Measurements from ENCODE around the gene CFAP92.

Gene CFAP92, protein sequence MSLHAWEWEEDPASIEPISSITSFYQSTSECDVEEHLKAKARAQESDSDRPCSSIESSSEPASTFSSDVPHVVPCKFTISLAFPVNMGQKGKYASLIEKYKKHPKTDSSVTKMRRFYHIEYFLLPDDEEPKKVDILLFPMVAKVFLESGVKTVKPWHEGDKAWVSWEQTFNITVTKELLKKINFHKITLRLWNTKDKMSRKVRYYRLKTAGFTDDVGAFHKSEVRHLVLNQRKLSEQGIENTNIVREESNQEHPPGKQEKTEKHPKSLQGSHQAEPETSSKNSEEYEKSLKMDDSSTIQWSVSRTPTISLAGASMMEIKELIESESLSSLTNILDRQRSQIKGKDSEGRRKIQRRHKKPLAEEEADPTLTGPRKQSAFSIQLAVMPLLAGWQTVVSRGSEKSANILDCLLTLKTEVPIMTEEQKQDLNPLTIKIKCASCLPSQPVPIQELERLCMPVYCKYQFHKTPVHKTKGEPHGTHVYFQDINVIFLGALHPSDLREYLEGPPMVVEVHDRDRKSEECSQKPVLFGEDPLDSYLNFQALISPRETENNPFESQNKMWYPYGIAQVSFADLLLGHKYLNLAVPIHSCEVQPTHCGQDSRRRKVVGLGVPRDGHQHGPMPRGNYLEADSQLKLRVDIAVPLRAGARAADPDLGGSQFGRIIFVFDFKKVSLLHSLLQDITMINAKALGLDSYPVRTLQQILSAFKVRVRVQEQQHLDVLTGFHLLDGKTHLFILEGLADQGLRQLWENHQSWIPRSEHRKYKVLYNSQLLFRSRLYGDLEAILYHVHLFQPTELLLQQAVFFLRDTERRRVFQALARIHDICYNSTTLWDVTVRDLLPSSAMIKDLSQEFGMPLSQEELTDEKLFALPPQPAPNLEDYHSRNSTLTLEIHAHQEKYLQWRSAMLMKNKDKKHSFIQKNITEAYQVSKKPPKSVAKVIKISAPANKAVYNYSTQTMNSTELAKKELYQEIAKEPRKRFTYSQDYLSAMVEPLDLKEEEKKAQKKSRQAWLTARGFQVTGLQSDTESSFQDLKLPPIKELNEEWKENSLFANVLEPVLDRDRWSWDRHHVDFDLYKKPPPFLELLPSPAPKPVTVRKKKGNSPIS

DNA sequence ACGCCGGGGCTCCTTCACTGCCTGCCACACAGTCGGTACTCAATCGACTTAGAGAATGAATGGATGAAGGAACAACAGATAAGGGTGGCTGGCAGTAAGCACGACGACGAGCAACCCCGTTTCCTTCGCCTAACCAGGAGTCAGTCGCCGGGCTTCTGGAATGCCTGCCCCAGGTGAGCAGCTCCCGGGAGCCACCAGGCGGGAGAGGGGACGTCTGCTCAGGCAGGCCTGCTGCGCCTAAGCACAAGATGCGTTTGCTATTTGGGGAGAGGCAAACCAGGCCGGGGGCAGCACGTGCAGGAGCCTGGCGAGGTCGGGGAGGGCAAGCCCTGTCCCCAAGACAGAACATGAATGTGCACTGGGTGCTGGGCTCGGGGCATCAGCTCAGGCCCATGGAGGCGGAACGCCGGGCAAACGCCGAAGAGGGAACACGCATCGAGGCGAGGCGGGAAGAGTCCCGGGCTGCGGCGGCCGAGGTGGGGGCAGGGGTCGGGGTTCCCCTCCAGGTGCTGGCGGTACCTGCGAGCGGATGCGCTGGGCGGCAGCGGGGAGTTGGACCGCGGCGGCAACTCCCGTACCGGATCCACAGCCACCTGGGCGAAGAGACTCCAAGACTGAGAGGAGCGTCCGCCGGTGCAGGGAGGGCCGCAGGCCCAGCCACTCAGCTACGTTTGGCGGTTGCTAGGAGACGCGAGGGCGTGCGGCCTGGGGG lies at the start of gene CFAP92:
Gene CFAP92, minus strand, starts transcription at position 616 of the 712 bp plus-strand sequence. CDS start 772 bp downstream, outside the sequence.
- peak; percentile 74 for DNase-seq

DNA sequence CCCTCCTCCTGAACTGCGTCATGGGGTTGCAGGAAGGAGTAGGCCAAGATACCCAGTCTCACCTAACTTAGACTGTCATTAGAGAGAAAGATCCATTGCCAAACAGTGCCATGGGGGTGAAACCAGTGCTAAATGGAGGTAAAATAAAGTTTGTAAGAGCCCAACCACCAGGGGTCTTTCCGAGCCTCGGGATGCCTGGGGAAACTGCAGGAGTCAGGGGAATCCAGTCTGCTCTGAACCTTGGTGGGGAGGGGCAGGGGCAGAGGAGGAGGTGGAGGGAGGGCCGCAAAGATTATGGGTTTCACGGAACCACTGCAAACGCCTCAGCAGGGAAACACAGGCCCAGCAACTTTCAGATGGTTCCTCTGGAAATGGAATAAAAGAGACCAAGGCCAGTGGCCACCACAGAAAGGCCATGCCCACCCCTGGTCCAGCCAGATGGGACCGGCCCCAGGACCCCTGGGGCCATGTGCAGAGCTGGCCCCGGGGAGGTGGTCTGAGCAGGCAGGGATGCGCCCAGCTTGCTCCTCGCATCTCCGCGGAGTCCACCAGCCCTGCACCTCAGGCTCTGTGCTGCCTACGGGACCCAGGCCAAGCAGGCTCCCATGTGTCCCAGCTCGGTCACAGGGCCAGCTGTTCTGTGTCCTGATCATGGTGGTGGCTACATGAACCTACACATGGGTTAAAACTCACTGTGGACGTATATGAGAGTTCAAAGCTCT lies 46.9 kb upstream of the CFAP92 start:
- no peak for DNase-seq

DNA sequence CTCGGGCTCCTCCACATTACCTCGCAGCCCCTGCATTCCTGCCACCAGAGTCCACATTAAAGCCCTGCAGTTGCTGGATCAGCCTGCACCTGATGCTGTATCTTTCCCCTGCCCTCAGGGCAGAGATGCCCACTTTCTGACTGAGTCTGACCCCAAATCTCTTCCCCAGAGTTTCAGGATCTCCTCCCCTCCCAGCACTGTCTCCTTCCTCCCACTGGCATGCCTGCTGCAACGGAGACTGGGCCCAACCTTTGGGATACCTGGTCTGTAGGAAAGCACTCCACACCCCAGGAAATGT lies 46.1 kb upstream of the CFAP92 start:
- no peak for DNase-seq

DNA sequence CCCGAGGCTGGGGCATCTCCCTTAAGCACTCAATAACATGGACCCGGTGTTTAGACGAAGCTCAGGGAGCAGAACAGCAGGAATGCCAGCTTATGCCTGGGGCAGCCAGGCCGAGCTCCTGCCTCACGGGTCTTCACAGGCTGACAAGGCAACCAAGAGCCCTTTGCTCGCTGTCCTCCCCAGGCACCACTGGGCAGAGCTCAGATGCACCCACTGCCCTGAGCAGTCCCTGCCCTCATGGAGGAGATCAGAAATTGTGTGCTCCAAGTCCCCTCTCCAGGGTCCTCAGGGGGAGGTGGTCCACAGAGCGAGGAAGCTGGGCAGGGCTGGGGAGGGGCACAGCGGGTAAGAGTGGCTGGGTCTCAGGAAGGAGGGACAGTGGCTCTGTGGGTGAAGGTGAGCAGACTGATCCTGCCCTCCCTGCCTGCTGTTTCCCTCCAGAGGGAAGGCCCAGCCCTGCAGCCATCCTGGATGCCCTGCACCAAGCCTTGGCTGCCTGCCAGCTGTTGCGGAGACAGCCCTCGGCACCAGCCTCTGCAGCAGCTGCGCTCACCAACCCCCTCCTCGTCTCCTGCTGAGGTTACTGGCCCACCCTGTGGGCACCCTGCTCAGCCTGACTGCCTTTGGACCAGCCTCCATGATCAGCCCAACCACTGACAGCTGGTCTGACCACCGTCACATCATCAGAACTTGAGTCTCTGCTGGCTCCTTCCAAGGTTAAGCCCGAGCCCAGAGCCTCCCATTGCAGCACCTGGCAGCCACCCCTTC lies 45.6 kb upstream of the CFAP92 start:
- no peak for DNase-seq

DNA sequence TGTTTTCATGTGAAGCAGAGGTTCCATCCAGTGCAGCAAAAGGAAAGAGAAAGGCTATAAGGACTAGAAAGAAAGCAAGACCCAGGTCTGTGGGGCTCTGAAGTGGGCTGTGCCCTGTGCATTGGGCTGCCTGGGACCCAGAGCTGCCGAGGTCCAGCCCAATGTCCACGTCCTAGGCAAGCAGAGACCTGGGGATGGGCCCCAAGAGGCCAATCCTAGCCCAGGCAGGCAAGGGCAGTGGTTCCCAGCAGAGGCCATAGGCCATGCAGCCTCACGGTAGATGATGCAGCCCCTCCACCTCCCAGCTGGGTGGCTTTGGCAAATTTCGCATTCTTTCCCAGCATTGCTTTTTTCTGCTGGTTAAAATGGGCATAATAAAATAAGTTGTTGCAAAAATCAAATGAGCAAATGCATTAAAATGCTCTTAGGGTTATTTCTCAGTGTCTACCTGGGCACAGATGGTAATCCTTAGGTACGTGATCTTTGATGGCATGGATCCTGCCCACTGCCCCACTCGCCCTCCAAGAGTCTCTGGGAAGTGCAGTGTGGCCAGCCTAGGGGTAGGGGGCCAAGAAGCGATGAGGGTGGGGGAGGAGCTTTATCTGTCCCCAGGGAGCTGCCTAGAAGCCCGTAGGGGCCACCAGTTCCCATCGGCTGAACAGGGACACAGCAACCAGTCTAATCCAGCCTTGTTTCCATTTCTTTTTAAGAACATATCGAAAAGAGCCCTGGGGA lies 44.4 kb upstream of the CFAP92 start:
- DNase-seq = no peak

DNA sequence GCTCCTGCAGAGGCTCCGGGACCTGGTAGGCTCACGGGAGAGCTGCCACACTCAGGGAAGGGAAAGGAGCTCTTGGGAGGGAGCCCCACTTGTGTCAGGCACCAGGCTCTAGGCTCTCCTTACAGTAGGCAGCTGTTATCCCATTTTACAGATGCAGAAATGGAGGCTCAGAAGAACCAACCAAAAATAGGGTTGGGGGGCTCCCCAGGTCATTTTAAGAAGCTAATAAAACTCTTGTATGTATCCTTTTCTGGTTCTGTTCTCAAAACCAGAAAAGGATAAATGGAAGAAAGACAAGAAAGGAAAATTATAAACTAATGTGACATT lies 43.2 kb upstream of the CFAP92 start:
- DNase-seq = no peak

DNA sequence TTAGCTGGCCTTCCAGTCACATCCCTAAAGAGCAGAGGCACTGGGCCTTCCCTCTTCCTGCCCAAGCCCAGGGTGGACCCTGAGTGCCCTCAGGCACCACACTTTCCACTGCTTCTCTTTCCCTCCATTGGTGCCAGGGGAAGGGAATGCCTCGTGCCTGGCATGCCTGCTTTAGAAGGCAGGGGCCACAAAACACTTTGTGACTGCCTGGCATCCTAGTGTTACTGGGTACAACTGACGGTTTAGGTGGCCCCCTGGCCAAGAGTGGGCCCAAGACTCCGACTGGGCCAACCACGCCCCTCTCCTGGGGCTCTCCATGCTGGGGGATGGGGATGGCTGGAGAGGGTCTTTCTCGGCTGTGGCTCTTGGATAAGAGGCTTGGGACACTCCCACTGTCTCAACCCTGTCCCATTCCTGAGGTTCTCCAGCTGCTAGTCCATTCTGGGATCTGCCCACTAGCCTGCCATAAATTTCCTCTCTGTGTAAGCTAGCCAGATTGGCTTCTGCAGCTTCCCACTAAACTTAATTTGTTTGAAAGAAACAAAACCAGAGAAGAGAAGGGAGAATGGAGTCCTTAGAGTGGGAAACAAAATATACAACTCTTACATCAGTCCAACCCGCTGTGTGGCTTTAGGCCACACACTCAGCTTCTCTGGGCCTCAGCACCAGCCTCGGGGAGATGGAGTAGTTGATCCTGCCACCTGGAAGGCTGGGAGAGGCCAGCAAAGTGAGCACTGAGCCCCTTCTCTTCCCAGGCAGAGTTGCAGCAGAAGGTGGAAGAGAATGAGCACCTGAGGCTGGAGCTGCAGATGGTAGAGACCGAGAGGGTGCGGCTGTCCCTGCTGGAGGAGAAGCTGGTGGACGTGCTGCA lies 42.6 kb upstream of the CFAP92 start:
- no peak for DNase-seq

DNA sequence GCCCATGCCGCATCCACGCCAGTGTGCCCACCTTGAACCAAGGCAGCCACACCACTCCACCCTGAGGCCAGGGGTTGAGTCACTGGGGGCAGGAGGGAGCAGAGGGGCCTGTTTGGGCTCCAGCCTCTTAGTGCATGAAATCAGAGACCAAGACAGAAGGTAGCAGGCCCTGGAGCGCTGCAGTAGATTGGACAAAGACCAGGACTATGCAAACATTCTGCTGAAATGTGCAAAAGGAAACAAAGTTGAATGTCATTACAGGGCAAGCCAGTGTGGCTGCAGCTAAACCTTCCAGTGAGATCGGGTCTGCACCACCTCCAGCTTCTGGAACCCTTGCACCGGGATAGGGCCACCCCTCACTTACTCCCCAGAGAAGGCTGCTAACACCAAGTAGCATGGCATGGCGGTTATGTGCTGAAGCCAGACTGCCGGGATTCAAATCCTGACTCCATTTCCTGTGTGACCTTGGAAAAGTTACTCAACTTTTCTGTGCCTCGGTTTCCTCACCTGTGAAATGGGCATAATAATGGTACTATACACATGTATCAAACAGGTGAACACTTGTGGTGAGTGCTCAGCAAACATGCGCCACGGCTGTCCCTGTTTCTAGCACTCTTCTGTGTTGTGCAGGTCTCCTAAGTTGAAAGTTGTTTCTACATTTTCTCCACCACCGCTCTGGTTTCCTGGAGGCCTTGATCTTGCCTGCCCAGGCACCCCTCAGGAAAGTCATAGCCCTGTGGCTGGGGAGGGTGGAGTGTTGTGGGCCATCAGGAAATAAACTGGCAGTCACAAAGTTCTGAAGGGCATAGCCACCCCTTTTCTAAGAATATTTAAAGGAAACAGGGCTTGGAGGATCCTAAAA lies 41.7 kb upstream of the CFAP92 start:
- no peak for DNase-seq

DNA sequence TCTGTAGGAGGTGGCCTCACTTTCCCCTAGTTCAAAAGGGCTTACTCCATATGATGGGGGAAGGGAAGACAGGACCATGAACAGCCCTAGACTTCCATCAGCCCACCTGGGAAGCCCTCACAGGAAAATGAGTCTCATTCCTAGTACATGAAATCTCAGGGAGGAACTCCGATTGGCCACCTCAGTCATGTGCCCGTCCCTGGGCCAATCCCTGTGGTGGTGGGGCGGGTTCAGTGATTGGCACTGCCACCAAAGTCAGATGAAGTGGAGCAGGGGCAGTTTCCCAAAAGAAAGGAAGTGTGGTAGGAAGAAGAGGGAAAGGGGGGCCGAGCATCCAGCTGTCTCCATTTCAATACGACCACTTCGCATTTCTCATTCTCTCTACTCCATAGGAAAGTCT lies 40.8 kb upstream of the CFAP92 start:
- no peak for DNase-seq

DNA sequence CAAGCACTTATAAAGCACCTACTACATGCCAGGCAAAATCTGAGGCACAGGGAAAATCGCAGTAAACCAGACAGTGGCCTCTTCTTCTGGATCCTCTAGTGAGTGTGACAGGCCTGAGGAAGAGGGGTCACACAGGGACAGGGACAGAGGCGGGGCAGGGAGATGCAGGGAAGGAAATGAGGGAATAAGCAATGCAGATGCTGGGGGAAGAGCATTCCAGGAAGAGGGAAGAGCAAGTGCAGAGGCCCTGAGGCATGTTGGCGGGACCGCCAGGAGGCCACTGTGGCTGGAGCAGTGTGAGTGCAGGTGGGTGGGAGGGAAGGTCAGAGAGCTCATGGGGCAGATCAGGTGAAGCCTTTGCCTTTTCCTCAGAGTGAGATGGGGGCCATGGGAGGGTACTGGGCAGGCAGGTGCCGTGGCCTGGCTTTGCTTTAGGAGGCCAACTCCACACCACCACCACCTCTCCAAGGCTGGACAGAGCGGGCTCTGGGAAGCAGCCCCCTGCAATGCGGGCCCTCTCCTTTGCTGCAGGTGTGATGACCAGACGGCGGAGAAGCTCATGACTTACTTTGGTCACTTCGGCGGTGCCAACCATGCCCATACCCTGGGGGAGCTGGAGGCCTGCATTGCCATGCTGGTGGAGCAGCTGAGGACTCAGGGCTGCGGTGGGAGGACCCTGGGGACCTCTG lies 39.9 kb upstream of the CFAP92 start:
- DNase-seq = no peak

DNA sequence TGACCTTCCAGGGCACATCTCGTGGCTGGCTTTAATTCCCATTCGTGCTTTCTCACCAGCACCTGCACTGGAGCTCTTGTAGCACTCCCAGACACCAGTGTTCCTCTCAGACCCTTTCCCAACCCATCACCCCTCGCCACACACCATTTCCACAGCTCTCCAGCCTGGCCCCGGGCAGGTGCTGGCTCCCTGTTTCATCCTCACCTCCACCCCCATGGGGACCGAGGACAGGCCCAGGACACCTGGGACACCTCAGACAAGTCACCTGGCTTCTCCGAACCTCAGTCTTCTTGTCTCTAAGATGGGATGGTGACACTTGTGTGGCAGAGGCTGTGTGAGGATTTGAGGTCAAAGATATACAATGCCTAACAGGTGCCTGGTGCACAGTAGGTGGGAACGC lies 39.3 kb upstream of the CFAP92 start:
- DNase-seq = no peak

DNA sequence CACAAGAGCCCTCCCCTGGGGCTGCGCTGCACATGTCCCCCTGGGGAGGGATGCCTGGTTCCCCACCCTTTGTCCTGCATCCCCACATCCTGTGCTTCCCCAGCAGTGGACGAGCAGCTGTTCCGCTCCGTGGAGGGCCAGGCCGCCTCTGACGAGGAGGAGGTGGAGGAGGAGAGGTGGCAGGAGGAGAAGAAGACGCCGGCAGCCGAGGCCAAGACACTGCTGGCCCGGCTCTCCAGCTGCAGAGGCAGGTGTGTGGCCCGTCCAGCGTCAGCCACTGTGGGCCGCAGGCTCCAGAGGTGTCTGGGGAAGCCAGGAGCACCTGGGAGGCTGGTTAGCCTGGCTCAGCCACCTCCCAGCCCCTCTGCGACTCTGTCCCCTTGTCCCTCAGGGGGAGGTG lies 38.8 kb upstream of the CFAP92 start:
- DNase-seq = no peak

DNA sequence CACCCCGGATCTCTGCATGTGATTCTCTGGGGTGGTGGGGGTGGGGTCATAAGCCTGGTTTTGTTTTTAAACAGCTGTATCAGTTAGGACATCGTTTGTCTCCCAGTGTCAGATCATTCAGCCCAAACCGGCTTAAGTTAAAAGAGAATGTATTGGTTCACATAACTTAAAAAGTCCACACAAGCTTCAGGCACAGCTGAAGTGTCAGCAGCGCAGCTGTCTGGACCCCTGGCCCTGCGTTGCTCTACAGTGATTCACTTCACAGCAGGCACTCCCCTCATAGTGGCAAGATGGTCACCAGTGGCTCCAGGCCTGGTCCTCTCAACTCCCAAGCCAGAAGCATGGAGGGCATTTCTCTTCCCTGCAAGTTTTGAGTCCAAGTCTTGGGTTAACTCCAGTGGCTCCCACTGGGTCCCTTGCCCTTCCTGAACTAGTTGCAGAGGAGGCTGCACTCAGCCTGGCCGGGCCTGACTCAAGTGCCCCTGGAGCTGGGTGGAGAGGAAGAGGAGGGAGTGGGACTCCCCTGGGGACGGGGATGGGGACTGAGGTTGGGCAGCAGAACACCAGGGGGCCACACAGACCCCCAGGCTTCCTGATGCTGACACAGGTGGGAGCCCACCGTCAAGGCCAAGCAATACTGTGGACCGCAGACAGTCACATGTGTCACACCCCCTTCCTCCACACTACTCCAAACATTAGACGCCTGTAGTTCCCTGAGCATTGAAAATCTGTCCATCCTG lies 37.8 kb upstream of the CFAP92 start:
- no peak for DNase-seq

DNA sequence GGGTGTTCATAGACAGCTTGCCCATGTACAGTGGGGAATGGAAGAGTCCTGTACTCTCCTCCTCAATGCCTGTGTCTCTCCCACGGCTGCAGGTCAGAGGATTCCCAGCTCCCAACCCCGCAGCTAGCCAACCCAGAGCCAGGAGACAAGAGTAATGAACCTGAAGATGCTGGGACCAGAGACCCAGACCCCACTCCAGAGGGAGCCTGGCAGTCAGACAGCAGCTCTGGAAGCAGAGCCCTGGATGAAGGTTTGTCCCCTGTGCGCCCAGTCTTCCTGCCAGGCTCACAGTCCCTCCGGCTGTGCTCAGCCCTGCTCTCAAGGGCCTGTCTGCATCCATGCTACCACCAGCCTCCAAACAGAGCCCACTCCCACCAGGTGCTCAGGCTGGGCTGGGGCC lies 36.7 kb upstream of the CFAP92 start:
- DNase-seq = no peak

DNA sequence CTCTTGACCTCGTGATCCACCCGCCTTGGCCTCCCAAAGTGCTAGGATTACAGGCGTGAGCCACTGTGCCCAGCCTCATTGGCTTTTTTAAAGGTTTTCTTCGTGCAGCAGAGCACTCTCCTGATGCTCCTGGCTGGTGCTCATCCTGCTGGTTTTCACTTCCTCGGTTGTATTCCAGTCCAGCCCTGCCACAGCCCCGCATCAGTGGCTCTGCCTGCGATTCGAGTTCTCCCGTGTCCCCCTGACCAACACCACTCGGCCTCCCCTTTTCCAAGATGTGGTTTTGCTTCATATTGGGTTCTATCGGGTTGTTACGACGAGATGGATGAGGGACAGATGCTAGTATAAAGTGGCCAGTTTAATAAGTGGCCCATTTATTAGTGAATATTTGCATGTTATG lies 35.0 kb upstream of the CFAP92 start:
- no peak for DNase-seq

DNA sequence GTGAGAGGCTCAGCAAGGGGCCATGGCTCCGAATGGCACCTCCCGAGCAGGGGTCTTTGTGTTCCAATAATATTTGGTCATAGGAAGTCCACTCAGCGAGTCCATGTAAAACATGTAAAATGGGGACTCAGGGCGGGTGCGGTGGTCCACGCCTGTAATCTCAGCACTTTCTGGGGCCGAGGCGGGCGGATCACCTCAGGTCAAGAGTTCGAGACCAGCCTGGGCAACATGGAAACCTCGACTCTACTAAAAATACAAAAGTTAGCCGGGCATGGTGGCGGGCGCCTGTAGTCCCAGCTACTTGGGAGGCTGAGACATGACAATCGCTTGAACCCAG lies 33.6 kb upstream of the CFAP92 start:
- no peak for DNase-seq

DNA sequence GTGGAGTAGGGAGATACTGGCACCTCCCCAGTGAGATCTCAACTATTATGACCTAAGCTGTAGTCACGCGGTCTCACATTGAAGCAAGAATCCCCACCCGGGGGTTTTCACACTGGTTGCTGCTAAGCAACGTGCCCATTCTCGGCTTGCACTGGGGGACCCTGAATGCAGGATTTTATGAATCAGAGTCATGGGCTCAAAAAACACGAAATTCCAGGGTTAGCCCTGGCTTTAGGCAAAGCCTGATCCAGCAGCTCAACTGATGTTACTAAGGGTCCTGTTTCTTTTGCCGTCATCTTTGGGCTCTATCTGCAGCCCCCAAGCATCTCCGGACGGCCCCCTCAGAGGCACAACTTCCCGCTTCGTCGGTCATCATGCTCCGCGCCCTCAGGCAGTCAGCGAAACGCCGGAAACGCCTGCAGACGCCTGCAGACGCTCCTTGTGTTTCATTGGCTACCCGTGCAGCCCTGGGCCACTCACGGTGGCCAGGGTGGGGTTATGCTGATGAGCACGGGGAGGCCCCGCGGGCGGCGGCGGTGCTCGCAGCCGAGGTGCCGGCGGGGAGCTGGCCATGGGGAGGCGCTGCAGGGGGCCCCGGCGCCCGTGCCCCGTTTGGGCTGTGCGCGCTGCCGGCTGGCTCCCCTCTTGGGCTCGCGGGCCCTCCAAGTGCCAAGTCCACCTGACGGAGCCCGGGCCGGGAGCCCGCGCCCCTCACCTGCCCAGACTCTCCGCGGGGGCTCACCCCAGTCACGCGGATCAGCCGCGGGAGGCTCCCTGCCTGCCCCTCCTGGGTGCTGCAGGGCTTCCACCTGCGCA lies 33.1 kb upstream of the CFAP92 start:
- DNase-seq = peak; percentile 92

Data from inflammatory macrophage treated with lipopolysaccharide for 4 hours (primary cell).